GM18505 (cell line): ENCODE results near the gene COX20.

Experiments
- ATAC-seq: cut with Tn5 transposase; IDR thresholded peaks from one replicate; pipeline ENCODE4 v1.9.1; 2021; ENCODE audit not compliant: unreplicated experiment
- POLR2A ChIP-seq: IDR thresholded peaks from 4 replicates; pipeline ENCODE4 v1.6.1; 2011; ENCODE audit warnings: borderline replicate concordance; ENCODE audit not compliant: insufficient read depth, insufficient read length; ENCODE audit errors: extremely low read depth

Gene COX20

GRCh38 chr1:244865028-244865371 is 29.5 kb downstream of the COX20 start:
- no peak for ATAC-seq
- no peak for TF ChIP-seq POLR2A

DNA sequence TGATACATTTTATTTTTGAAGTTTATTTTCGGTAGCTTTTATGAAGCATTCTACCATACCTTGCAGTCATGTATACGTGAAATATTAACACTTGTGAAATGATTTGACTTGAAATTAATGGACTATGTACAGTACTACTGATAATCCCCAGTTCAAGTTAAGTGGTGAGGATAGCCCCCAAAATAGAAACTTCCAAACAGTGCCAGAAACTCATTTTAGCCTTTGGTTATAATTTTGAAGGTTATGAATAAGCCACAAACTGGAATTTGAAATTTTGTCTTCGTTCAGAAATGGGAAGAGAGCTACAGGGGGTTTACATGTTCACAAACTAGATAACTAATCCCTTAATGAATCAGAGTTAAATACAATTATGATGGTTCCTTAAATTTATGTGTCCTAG is 30.4 kb downstream of the COX20 start:
- no peak for TF ChIP-seq POLR2A
- no peak for ATAC-seq

DNA sequence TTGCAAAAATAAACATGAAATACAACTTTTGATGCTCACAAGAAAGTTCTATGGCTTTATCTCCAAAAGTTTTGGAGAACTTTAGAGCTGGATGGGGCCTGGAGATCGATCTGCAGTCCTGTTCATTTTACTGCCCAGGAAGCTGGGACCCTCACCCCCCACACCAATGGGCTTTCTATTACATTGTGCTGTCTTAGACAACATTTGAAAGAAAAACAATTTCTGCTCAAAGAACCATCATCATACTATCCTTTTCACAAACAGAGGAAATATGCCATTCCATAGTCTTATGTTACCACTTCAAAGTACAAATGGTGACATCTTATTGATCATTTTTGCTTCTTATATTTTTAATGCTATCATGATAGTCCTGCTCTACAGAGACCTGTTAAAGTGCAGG is 30.9 kb downstream of the COX20 start:
- ATAC-seq, result no peak
- no peak for TF ChIP-seq POLR2A

GRCh38 chr1:244868484-244869363 is 33.3 kb downstream of the COX20 start:
- no peak for ATAC-seq
- TF ChIP-seq POLR2A, result no peak

GRCh38 chr1:244869364-244869827 is 33.9 kb downstream of the COX20 start:
- no peak for ATAC-seq
- TF ChIP-seq POLR2A, result no peak

GRCh38 chr1:244869950-244870349 is 34.5 kb downstream of the COX20 start:
- no peak for TF ChIP-seq POLR2A
- no peak for ATAC-seq

DNA sequence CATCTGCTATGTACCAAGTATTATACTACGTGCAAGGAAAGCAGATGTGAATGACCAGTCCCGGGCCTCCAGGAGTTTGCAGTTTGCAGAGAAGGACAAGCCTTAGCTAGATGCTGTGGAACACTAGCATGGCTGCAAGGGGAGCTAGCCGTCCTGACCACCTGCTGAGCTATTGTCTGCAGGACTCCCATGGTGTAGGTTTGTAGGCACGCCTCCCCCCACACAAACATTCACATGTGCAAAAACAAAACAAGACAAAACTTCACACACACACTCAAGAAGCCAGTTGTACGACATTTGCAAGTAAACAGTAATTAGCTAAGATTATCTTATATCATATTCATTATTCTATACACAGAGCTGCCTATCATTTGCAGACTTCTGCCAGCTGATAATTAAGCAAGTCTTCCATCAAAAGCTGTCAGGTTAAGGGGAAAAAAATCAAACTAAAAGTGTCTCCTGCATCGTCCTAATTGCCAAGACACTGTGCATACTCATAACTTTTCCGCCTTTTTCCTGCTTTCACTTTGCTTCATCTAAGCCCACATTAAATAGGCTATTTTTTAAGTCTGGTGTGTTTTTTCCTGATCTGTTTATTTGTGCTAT is 39.6 kb downstream of the COX20 start:
- TF ChIP-seq POLR2A, result no peak
- ATAC-seq, result no peak

DNA sequence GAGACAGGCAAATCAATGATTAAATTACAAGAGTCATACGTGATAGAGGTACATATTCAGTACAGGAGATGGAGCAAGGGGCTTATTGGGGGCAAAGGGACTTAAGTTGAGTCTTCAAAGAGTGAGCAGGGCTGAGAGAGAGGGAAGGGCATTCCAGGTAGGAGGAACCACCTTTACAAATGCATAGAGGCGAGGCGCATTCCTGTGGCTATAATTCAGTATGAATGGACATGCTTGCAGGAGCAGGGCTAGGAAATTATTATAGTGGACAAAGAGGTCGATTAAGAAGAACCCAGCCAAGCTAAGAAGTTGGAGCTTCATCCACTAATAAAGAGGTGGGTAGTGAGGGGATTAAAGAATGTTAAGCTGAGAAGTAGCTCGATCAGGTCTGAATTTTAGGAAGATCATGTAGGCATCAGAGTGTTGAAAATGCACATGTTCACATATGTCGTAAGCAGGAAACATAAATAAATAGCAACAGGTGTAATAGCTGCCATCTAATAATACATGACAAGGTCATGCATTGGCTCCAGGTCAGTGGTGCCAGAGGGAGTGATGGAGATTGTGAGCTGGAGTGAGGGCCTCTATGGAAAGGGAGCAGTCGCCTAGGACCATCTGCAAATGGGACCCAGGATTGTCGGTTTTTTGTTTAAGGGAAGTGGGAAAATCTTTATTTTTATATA is 40.9 kb downstream of the COX20 start:
- ATAC-seq, result no peak
- TF ChIP-seq POLR2A, result no peak

DNA sequence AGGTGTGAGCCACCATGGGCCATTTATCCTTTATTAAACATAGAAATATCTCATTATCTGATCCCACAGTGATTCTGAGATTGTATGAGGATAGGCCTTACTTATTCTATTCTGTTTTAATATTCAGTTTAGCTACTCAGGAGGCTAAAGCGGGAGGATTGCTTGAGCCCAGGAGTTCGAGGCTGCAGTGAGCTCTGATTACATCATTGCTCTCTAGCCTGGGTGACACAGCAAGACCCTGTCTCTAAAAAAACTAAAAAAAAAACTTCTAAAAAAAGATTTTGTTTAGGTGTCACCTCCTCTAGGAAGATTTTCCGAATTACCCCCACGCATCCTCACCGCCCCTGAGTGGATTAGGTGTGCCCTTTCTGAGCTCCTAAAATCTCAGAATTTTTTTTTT is 43.2 kb downstream of the COX20 start:
- TF ChIP-seq POLR2A, result no peak

GRCh38 chr1:244881552-244882280 is 46.3 kb downstream of the COX20 start:
- ATAC-seq, result no peak
- TF ChIP-seq POLR2A, result no peak

More for the DNA sequence above, 43.2 kb downstream of the COX20 start:
- ATAC-seq, result no peak

GRCh38 chr1:244887281-244887680 is 51.8 kb downstream of the COX20 start:
- TF ChIP-seq POLR2A, result no peak
- no peak for ATAC-seq

GRCh38 chr1:244893836-244894235 is 58.4 kb downstream of the COX20 start:
- no peak for ATAC-seq
- no peak for TF ChIP-seq POLR2A
